Measurements from ENCODE around the gene OTULIN. TPM values are rescaled to one million over a fixed set of nuclear protein-coding genes. Genes with fewer than 3 reads are reported as not detected.
A peak's percentile ranks its signal among the peaks of the same experiment; 100 is the strongest.

The OTULIN gene
- total RNA-seq, 2 experiments from 2014 or later, result 48.0 to 48.2 TPM

- no peak for ATAC-seq
- intact Hi-C loops (cut with DNase I, micrococcal nuclease), result no loop called here
These were observed 68.5 kb downstream of the OTULIN start for GRCh38 chr5:14732991-14733390.

GRCh38 chr5:14733661-14734060 lies 69.1 kb downstream of the OTULIN start:
- intact Hi-C loops (cut with DNase I, micrococcal nuclease), result no loop called here
- DNase-seq, result no peak
- ChIA-PET POLR2A (no interaction called here), CTCF (interaction anchor here (0.9 to 3.1 kb wide), 3 partner anchors 28 to 273 kb away, joined by 3 to 13 read pairs (median 8); no protein-coding TSS in a partner anchor)
- no peak overlapping the region for H3K4me3 Mint-ChIP-seq
- no peaks in the 10 kb centered on the region for H3K27me3 Mint-ChIP-seq
- H3K27ac Mint-ChIP-seq, result no peak overlapping the region
- H3K9me3 Mint-ChIP-seq (ENCODE audit: low read depth), result no peaks in the 10 kb centered on the region
- H3K4me1 Mint-ChIP-seq, result peaks cover 2% of the 10 kb centered on the region
- H3K36me3 Mint-ChIP-seq (ENCODE audit: low read depth), result peaks cover 5% of the 10 kb centered on the region
- ATAC-seq, result no peak

More at GRCh38 chr5:14732991-14733390, 68.5 kb downstream of the OTULIN start:
- H3K27me3 Mint-ChIP-seq, result no peaks in the 10 kb centered on the region
- DNase-seq, result no peak
- H3K36me3 Mint-ChIP-seq (ENCODE audit: low read depth), result peaks cover 3% of the 10 kb centered on the region
- no peak overlapping the region for H3K4me3 Mint-ChIP-seq
- H3K4me1 Mint-ChIP-seq, result peaks cover 2% of the 10 kb centered on the region
- H3K9me3 Mint-ChIP-seq (ENCODE audit: low read depth), result no peaks in the 10 kb centered on the region
- POLR2A ChIA-PET, result no interaction called here
- CTCF ChIA-PET, result interaction anchor here (0.5 to 3.1 kb wide), 8 partner anchors 9 to 273 kb away, joined by 3 to 13 read pairs (median 3); no protein-coding TSS in a partner anchor
- H3K27ac Mint-ChIP-seq, result no peak overlapping the region

GRCh38 chr5:14734396-14734795 lies 69.9 kb downstream of the OTULIN start:
- Mint-ChIP-seq H3K27me3 (no peaks in the 10 kb centered on the region), H3K27ac (no peak overlapping the region), H3K9me3 (ENCODE audit: low read depth) (no peaks in the 10 kb centered on the region), H3K36me3 (ENCODE audit: low read depth) (peaks cover 7% of the 10 kb centered on the region), H3K4me1 (peaks cover 2% of the 10 kb centered on the region), H3K4me3 (no peak overlapping the region)
- ATAC-seq (no peak), DNase-seq (no peak)
- intact Hi-C loops (cut with DNase I, micrococcal nuclease), result no loop called here
- ChIA-PET POLR2A (no interaction called here), CTCF (interaction anchor here (0.7 kb wide), 1 partner anchor 207 kb away, joined by 3 read pairs; no protein-coding TSS in a partner anchor)

- H3K9me3 Mint-ChIP-seq (ENCODE audit: low read depth), result no peaks in the 10 kb centered on the region
- H3K4me1 Mint-ChIP-seq, result peaks cover 2% of the 10 kb centered on the region
- ATAC-seq (no peak), DNase-seq (no peak)
- H3K4me3 Mint-ChIP-seq, result no peak overlapping the region
- ChIA-PET POLR2A (no interaction called here), CTCF (interaction anchor here (0.8 kb wide), 1 partner anchor 267 kb away, joined by 3 read pairs; no protein-coding TSS in a partner anchor)
- intact Hi-C loops (cut with DNase I, micrococcal nuclease), result no loop called here
- peaks cover 9% of the 10 kb centered on the region for H3K36me3 Mint-ChIP-seq (ENCODE audit: low read depth)
- peak overlapping the region; percentile 42 for H3K27ac Mint-ChIP-seq
- no peaks in the 10 kb centered on the region for H3K27me3 Mint-ChIP-seq
These were observed 71.4 kb downstream of the OTULIN start for GRCh38 chr5:14735944-14736343.

GRCh38 chr5:14737291-14737690 lies 72.8 kb downstream of the OTULIN start:
- intact Hi-C loops (cut with DNase I, micrococcal nuclease), result no loop called here
- Mint-ChIP-seq H3K4me1 (peaks cover 11% of the 10 kb centered on the region), H3K4me3 (no peak overlapping the region), H3K27ac (no peak overlapping the region), H3K27me3 (no peaks in the 10 kb centered on the region), H3K9me3 (ENCODE audit: low read depth) (no peaks in the 10 kb centered on the region), H3K36me3 (ENCODE audit: low read depth) (peaks cover 17% of the 10 kb centered on the region)
- ATAC-seq (no peak), DNase-seq (no peak)
- POLR2A ChIA-PET, result no interaction called here
- CTCF ChIA-PET, result no interaction called here

- ChIA-PET CTCF (no interaction called here), POLR2A (no interaction called here)
- no peaks in the 10 kb centered on the region for H3K27me3 Mint-ChIP-seq
- H3K27ac Mint-ChIP-seq, result no peak overlapping the region
- intact Hi-C loops (cut with DNase I, micrococcal nuclease), result no loop called here
- no peaks in the 10 kb centered on the region for H3K9me3 Mint-ChIP-seq (ENCODE audit: low read depth)
- DNase-seq, result no peak
- H3K36me3 Mint-ChIP-seq (ENCODE audit: low read depth), result peaks cover 18% of the 10 kb centered on the region
- H3K4me1 Mint-ChIP-seq, result peaks cover 18% of the 10 kb centered on the region
- ATAC-seq, result no peak
- no peak overlapping the region for H3K4me3 Mint-ChIP-seq
These were observed 73.5 kb downstream of the OTULIN start for GRCh38 chr5:14738050-14738449.

- H3K36me3 Mint-ChIP-seq (ENCODE audit: low read depth), result peaks cover 20% of the 10 kb centered on the region
These were observed 75.0 kb downstream of the OTULIN start for GRCh38 chr5:14739538-14739937.

GRCh38 chr5:14739981-14740380 lies 75.5 kb downstream of the OTULIN start:
- intact Hi-C loops (cut with DNase I, micrococcal nuclease), result no loop called here
- CTCF ChIA-PET, result interaction anchor here (1.0 to 1.2 kb wide), 2 partner anchors 14 to 275 kb away, joined by 3 read pairs; no protein-coding TSS in a partner anchor

More at GRCh38 chr5:14739538-14739937, 75.0 kb downstream of the OTULIN start:
- H3K27me3 Mint-ChIP-seq, result no peaks in the 10 kb centered on the region
- peaks cover 24% of the 10 kb centered on the region for H3K4me1 Mint-ChIP-seq
- ChIA-PET POLR2A (no interaction called here), CTCF (interaction anchor here (1.0 to 1.2 kb wide), 2 partner anchors 14 to 275 kb away, joined by 3 read pairs; no protein-coding TSS in a partner anchor)
- DNase-seq, result no peak
- no peak overlapping the region for H3K4me3 Mint-ChIP-seq
- H3K9me3 Mint-ChIP-seq (ENCODE audit: low read depth), result no peaks in the 10 kb centered on the region
- ATAC-seq, result no peak
- H3K27ac Mint-ChIP-seq, result no peak overlapping the region
- intact Hi-C loops (cut with DNase I, micrococcal nuclease), result no loop called here

GRCh38 chr5:14741131-14741530 lies 76.6 kb downstream of the OTULIN start:
- peaks cover 30% of the 10 kb centered on the region for H3K4me1 Mint-ChIP-seq
- H3K36me3 Mint-ChIP-seq (ENCODE audit: low read depth), result peaks cover 25% of the 10 kb centered on the region
- no peak for ATAC-seq
- no peak for DNase-seq
- H3K4me3 Mint-ChIP-seq, result no peak overlapping the region
- H3K27ac Mint-ChIP-seq, result peak overlapping the region; percentile 63
- POLR2A ChIA-PET, result no interaction called here
- intact Hi-C loops (cut with DNase I, micrococcal nuclease), result no loop called here
- CTCF ChIA-PET, result interaction anchor here (0.9 to 1.3 kb wide), 2 partner anchors 13 to 14 kb away, joined by 3 read pairs; no protein-coding TSS in a partner anchor
- H3K27me3 Mint-ChIP-seq, result no peaks in the 10 kb centered on the region
- no peaks in the 10 kb centered on the region for H3K9me3 Mint-ChIP-seq (ENCODE audit: low read depth)

More at GRCh38 chr5:14739981-14740380, 75.5 kb downstream of the OTULIN start:
- POLR2A ChIA-PET, result no interaction called here
- Mint-ChIP-seq H3K36me3 (ENCODE audit: low read depth) (peaks cover 20% of the 10 kb centered on the region), H3K4me1 (peaks cover 24% of the 10 kb centered on the region), H3K4me3 (no peak overlapping the region), H3K9me3 (ENCODE audit: low read depth) (no peaks in the 10 kb centered on the region), H3K27ac (no peak overlapping the region), H3K27me3 (no peaks in the 10 kb centered on the region)
- no peak for ATAC-seq
- no peak for DNase-seq

GRCh38 chr5:14741801-14742440 lies 77.4 kb downstream of the OTULIN start:
- ChIA-PET POLR2A (no interaction called here), CTCF (interaction anchor here (0.9 to 1.3 kb wide), 2 partner anchors 13 to 15 kb away, joined by 3 read pairs; no protein-coding TSS in a partner anchor)
- H3K4me3 Mint-ChIP-seq, result no peak overlapping the region
- H3K27ac Mint-ChIP-seq, result no peak overlapping the region
- H3K36me3 Mint-ChIP-seq (ENCODE audit: low read depth), result peaks cover 30% of the 10 kb centered on the region
- no peaks in the 10 kb centered on the region for H3K27me3 Mint-ChIP-seq
- intact Hi-C loops (cut with DNase I, micrococcal nuclease), result no loop called here
- H3K4me1 Mint-ChIP-seq, result peaks cover 27% of the 10 kb centered on the region
- ATAC-seq (peak; percentile 61), DNase-seq (no peak)
- H3K9me3 Mint-ChIP-seq (ENCODE audit: low read depth), result no peaks in the 10 kb centered on the region

- ATAC-seq, result no peak
- ChIA-PET POLR2A (no interaction called here), CTCF (interaction anchor here (1.2 to 1.3 kb wide), 2 partner anchors 17 to 25 kb away, joined by 3 to 4 read pairs; no protein-coding TSS in a partner anchor)
- intact Hi-C loops (cut with DNase I, micrococcal nuclease), result no loop called here
- no peak overlapping the region for H3K4me3 Mint-ChIP-seq
- peaks cover 27% of the 10 kb centered on the region for H3K4me1 Mint-ChIP-seq
- no peak overlapping the region for H3K27ac Mint-ChIP-seq
- peaks cover 30% of the 10 kb centered on the region for H3K36me3 Mint-ChIP-seq (ENCODE audit: low read depth)
- no peaks in the 10 kb centered on the region for H3K27me3 Mint-ChIP-seq
- no peak for DNase-seq
- H3K9me3 Mint-ChIP-seq (ENCODE audit: low read depth), result no peaks in the 10 kb centered on the region
These were observed 78.0 kb downstream of the OTULIN start for GRCh38 chr5:14742498-14742897.

Measured in activated CD4-positive, alpha-beta T cell treated with anti-CD3 and anti-CD28 coated beads for 36 hours (primary cell).